Activated CD4-positive, alpha-beta T cell treated with anti-CD3 and anti-CD28 coated beads for 36 hours (primary cell): ENCODE data around the gene DLGAP1. TPM values are rescaled to one million over a fixed set of nuclear protein-coding genes. Genes with fewer than 3 reads are reported as not detected.

ENCODE experiments used
- ATAC-seq: fragments of 200-7000 bp; cut with Tn5 transposase; one replicate; pipeline ENCODE4 v1.10.0; 2021; ENCODE audit warnings: mild to moderate bottlenecking, moderate library complexity
- CTCF ChIA-PET: fragments of 350-600 bp; sonication (Branson Sonifier 250); formaldehyde crosslinking; loops from one replicate; lab custom pipeline; 2021; ENCODE audit warnings: antibody characterized with exemption; lab: Charles Lee
- POLR2A ChIA-PET: fragments of 350-600 bp; sonication (Branson Sonifier 250); formaldehyde crosslinking; loops from one replicate; lab custom pipeline; 2021; ENCODE audit warnings: antibody characterized with exemption, inconsistent platforms; lab: Charles Lee
- DNase-seq: peaks from one replicate; pipeline ENCODE4 v3.0.0-alpha.2; 2020
- H3K27ac Mint-ChIP-seq: one replicate; pipeline ENCODE4 v1.8.0; 2021; ENCODE audit warnings: mixed read lengths
- H3K27me3 Mint-ChIP-seq: one replicate; pipeline ENCODE4 v1.8.0; 2021; ENCODE audit warnings: mixed read lengths
- H3K36me3 Mint-ChIP-seq: one replicate; pipeline ENCODE4 v1.8.0; 2021; ENCODE audit warnings: low read depth, mixed read lengths
- H3K4me1 Mint-ChIP-seq: one replicate; pipeline ENCODE4 v1.8.0; 2021; ENCODE audit warnings: mixed read lengths
- H3K4me3 Mint-ChIP-seq: one replicate; pipeline ENCODE4 v1.8.0; 2021; ENCODE audit warnings: mild to moderate bottlenecking, moderate library complexity, mixed read lengths
- H3K9me3 Mint-ChIP-seq: one replicate; pipeline ENCODE4 v1.8.0; 2021; ENCODE audit warnings: low read depth, mixed read lengths
- intact Hi-C, 2 experiments: fragments of 100-400 bp; cut with DNase I in 1 of 2; cut with micrococcal nuclease in 1 of 2; formaldehyde crosslinking; loops; one replicate each; pipeline versions ENCODE4 v1.14.2 to v1.15.1; 2022 to 2024; cut with DNase I, micrococcal nuclease
- total RNA-seq, 2 experiments: library from RNA; stranded (reverse); gene quantifications; one replicate each; pipeline ENCODE4 v1.2.3, GENCODE V29; 2021

Gene DLGAP1
- total RNA-seq, 2 experiments from 2014 or later: 0.14 TPM; not detected in 1

GRCh38 chr18:3541549-3542386, 913.3 kb downstream of the DLGAP1 start:
- peak; percentile 96 for ATAC-seq
- H3K36me3 Mint-ChIP-seq: no peaks in the 10 kb centered on the region
- H3K27me3 Mint-ChIP-seq: peaks cover 2% of the 10 kb centered on the region
- peak overlapping the region; percentile 74 for H3K27ac Mint-ChIP-seq
- CTCF ChIA-PET: interaction anchor here (0.6 to 1.5 kb wide), 6 partner anchors 8 to 223 kb away, joined by 3 to 6 read pairs (median 3); no protein-coding TSS in a partner anchor
- peak overlapping the region; percentile 16 for H3K4me3 Mint-ChIP-seq
- peaks cover 32% of the 10 kb centered on the region for H3K4me1 Mint-ChIP-seq
- POLR2A ChIA-PET: no interaction called here
- DNase-seq: peak; percentile 65
- H3K9me3 Mint-ChIP-seq: no peaks in the 10 kb centered on the region
- intact Hi-C loops: loop anchor here (1.0 to 5.0 kb wide), 9 partner anchors 45 to 161 kb away; partner anchors contain the start of gene TGIF1 (in 1 of the 2)

GRCh38 chr18:3540805-3541548, 914.1 kb downstream of the DLGAP1 start:
- Mint-ChIP-seq H3K36me3 (no peaks in the 10 kb centered on the region), H3K27me3 (peaks cover 2% of the 10 kb centered on the region), H3K27ac (peak overlapping the region; percentile 74), H3K4me1 (peaks cover 32% of the 10 kb centered on the region), H3K4me3 (peak overlapping the region; percentile 16), H3K9me3 (no peaks in the 10 kb centered on the region)
- DNase-seq: no peak
- CTCF ChIA-PET: interaction anchor here (0.6 to 1.5 kb wide), 5 partner anchors 9 to 222 kb away, joined by 3 to 6 read pairs (median 3); no protein-coding TSS in a partner anchor
- intact Hi-C loops: loop anchor here (1.0 to 5.0 kb wide), 7 partner anchors 45 to 102 kb away; partner anchors contain the start of gene TGIF1 (in 1 of the 2)
- POLR2A ChIA-PET: no interaction called here
- ATAC-seq: no peak

- peaks cover 2% of the 10 kb centered on the region for H3K27me3 Mint-ChIP-seq
- no peaks in the 10 kb centered on the region for H3K9me3 Mint-ChIP-seq
- H3K4me3 Mint-ChIP-seq: no peak overlapping the region
- no peaks in the 10 kb centered on the region for H3K36me3 Mint-ChIP-seq
- CTCF ChIA-PET: interaction anchor here (1.1 kb wide), 1 partner anchor 126 kb away, joined by 3 read pairs; no protein-coding TSS in a partner anchor
- no peak for DNase-seq
- ATAC-seq: no peak
- POLR2A ChIA-PET: no interaction called here
- intact Hi-C loops: no loop called here
- peaks cover 32% of the 10 kb centered on the region for H3K4me1 Mint-ChIP-seq
- H3K27ac Mint-ChIP-seq: no peak overlapping the region
Measured at GRCh38 chr18:3538954-3539617, 916.0 kb downstream of the DLGAP1 start.

- no peak overlapping the region for H3K27ac Mint-ChIP-seq
- no peaks in the 10 kb centered on the region for H3K36me3 Mint-ChIP-seq
- no peak overlapping the region for H3K4me3 Mint-ChIP-seq
- H3K9me3 Mint-ChIP-seq: no peaks in the 10 kb centered on the region
- CTCF ChIA-PET: no interaction called here
- POLR2A ChIA-PET: no interaction called here
- DNase-seq (no peak), ATAC-seq (no peak)
- peaks cover 32% of the 10 kb centered on the region for H3K4me1 Mint-ChIP-seq
- intact Hi-C loops: no loop called here
- H3K27me3 Mint-ChIP-seq: peaks cover 2% of the 10 kb centered on the region
Measured at GRCh38 chr18:3538456-3538855, 916.7 kb downstream of the DLGAP1 start.

- H3K9me3 Mint-ChIP-seq: no peaks in the 10 kb centered on the region
- DNase-seq (no peak), ATAC-seq (no peak)
- ChIA-PET CTCF (interaction anchor here (1.0 to 1.5 kb wide), 3 partner anchors 55 to 136 kb away, joined by 4 to 7 read pairs (median 5); no protein-coding TSS in a partner anchor), POLR2A (no interaction called here)
- no peak overlapping the region for H3K27ac Mint-ChIP-seq
- H3K4me3 Mint-ChIP-seq: no peak overlapping the region
- H3K36me3 Mint-ChIP-seq: no peaks in the 10 kb centered on the region
- intact Hi-C loops: no loop called here
- peaks cover 11% of the 10 kb centered on the region for H3K4me1 Mint-ChIP-seq
- no peaks in the 10 kb centered on the region for H3K27me3 Mint-ChIP-seq
Measured at GRCh38 chr18:3530807-3531206, 924.3 kb downstream of the DLGAP1 start.

GRCh38 chr18:3529601-3530000, 925.5 kb downstream of the DLGAP1 start:
- POLR2A ChIA-PET: no interaction called here
- Mint-ChIP-seq H3K4me1 (peaks cover 16% of the 10 kb centered on the region), H3K27me3 (no peaks in the 10 kb centered on the region), H3K4me3 (no peak overlapping the region), H3K9me3 (no peaks in the 10 kb centered on the region), H3K27ac (no peak overlapping the region), H3K36me3 (no peaks in the 10 kb centered on the region)
- ATAC-seq (no peak), DNase-seq (no peak)
- CTCF ChIA-PET: interaction anchor here (1.1 to 1.5 kb wide), 3 partner anchors 17 to 136 kb away, joined by 3 to 7 read pairs (median 5); no protein-coding TSS in a partner anchor
- intact Hi-C loops: loop anchor here in 1 of 2 experiments (5.0 kb wide), 1 partner anchor 58 kb away; no protein-coding TSS in a partner anchor

- Mint-ChIP-seq H3K27ac (no peak overlapping the region), H3K4me3 (no peak overlapping the region), H3K36me3 (no peaks in the 10 kb centered on the region), H3K4me1 (peaks cover 16% of the 10 kb centered on the region), H3K27me3 (no peaks in the 10 kb centered on the region), H3K9me3 (no peaks in the 10 kb centered on the region)
- DNase-seq (no peak), ATAC-seq (no peak)
- ChIA-PET POLR2A (no interaction called here), CTCF (interaction anchor here (1.5 kb wide), 1 partner anchor 136 kb away, joined by 7 read pairs; no protein-coding TSS in a partner anchor)
- intact Hi-C loops: loop anchor here in 1 of 2 experiments (5.0 kb wide), 1 partner anchor 58 kb away; no protein-coding TSS in a partner anchor
Measured at GRCh38 chr18:3529077-3529476, 926.0 kb downstream of the DLGAP1 start.

GRCh38 chr18:3528231-3528630, 926.9 kb downstream of the DLGAP1 start:
- H3K4me1 Mint-ChIP-seq: peaks cover 16% of the 10 kb centered on the region
- no peaks in the 10 kb centered on the region for H3K27me3 Mint-ChIP-seq
- no peak overlapping the region for H3K4me3 Mint-ChIP-seq
- DNase-seq (no peak), ATAC-seq (no peak)
- ChIA-PET CTCF (no interaction called here), POLR2A (no interaction called here)
- intact Hi-C loops: loop anchor here in 1 of 2 experiments (5.0 kb wide), 1 partner anchor 59 kb away; no protein-coding TSS in a partner anchor
- peaks cover 2% of the 10 kb centered on the region for H3K36me3 Mint-ChIP-seq
- H3K9me3 Mint-ChIP-seq: peaks cover 3% of the 10 kb centered on the region
- no peak overlapping the region for H3K27ac Mint-ChIP-seq

GRCh38 chr18:3526421-3527354, 928.4 kb downstream of the DLGAP1 start:
- DNase-seq (no peak), ATAC-seq (no peak)
- ChIA-PET CTCF (interaction anchor here (0.7 to 1.9 kb wide), 8 partner anchors 58 to 242 kb away, joined by 3 to 6 read pairs (median 4); no protein-coding TSS in a partner anchor), POLR2A (interaction anchor here (0.9 to 1.0 kb wide), 2 partner anchors 67 to 136 kb away, joined by 3 read pairs; no protein-coding TSS in a partner anchor)
- peaks cover 4% of the 10 kb centered on the region for H3K9me3 Mint-ChIP-seq
- H3K27ac Mint-ChIP-seq: peak overlapping the region; percentile 37
- intact Hi-C loops: loop anchor here (2.0 to 5.0 kb wide), 2 partner anchors 61 to 68 kb away; no protein-coding TSS in a partner anchor
- H3K4me1 Mint-ChIP-seq: peaks cover 16% of the 10 kb centered on the region
- H3K36me3 Mint-ChIP-seq: peaks cover 2% of the 10 kb centered on the region
- no peaks in the 10 kb centered on the region for H3K27me3 Mint-ChIP-seq
- H3K4me3 Mint-ChIP-seq: no peak overlapping the region
